Caco-2 (cell line): Measurements from ENCODE around the gene STPG3. TPM values are rescaled to one million over a fixed set of nuclear protein-coding genes. Genes with fewer than 3 reads are reported as not detected.

Experiments used
- BruUV-seq: library from RNA; stranded (reverse); fragments of 400-500 nt; replicated peaks from 2 replicates; lab custom pipeline; 2021; lab: Mats Ljungman, UMichigan
- CTCF ChIA-PET: fragments of 300-600 bp; sonication (Branson Sonifier 250); formaldehyde crosslinking; loops from one replicate; lab custom pipeline; 2022; ENCODE audit warnings: antibody characterized with exemption; lab: Charles Lee
- POLR2A ChIA-PET: fragments of 300-600 bp; sonication (Branson Sonifier 250); formaldehyde crosslinking; loops from one replicate; lab custom pipeline; 2022; ENCODE audit warnings: antibody characterized with exemption; lab: Charles Lee
- DNase-seq, 2 experiments: peaks; one replicate each; pipeline versions ENCODE4 v3.0.0 to v3.0.0-alpha.2; 2020 to 2022
- H3K27me3 ChIP-seq: replicated peaks from 2 replicates; pipeline ENCODE4 v1.6.0; 2011; ENCODE audit warnings: low read length; ENCODE audit not compliant: control insufficient read depth, insufficient read depth
- H3K36me3 ChIP-seq: 2 replicates; pipeline ENCODE4 v1.5.1; 2011; ENCODE audit warnings: low read length; ENCODE audit not compliant: control insufficient read depth, insufficient read depth
- H3K4me1 ChIP-seq: fragments of 250-450 bp; sonication (Bioruptor Pico); 2 replicates; pipeline ENCODE4 v1.5.1; 2020; ENCODE audit warnings: mild to moderate bottlenecking
- H3K4me3 ChIP-seq: 2 replicates; pipeline ENCODE4 v1.5.1; 2011; ENCODE audit warnings: low read depth, mild to moderate bottlenecking, control low read depth, low read length
- H3K9me3 ChIP-seq: fragments of 250-450 bp; sonication (Bioruptor Pico); 2 replicates; pipeline ENCODE4 v1.5.1; 2020; ENCODE audit warnings: mild to moderate bottlenecking, moderate library complexity
- H3K27ac Mint-ChIP-seq: one replicate; pipeline ENCODE4 v1.8.0; 2022; ENCODE audit warnings: mixed read lengths; ENCODE audit not compliant: unreplicated experiment
- H3K27me3 Mint-ChIP-seq: one replicate; pipeline ENCODE4 v1.8.0; 2022; ENCODE audit warnings: mixed read lengths; ENCODE audit not compliant: insufficient read depth, unreplicated experiment
- H3K36me3 Mint-ChIP-seq: one replicate; pipeline ENCODE4 v1.8.0; 2022; ENCODE audit warnings: mild to moderate bottlenecking, mixed read lengths; ENCODE audit not compliant: insufficient read depth, unreplicated experiment
- H3K4me1 Mint-ChIP-seq: one replicate; pipeline ENCODE4 v1.8.0; 2022; ENCODE audit warnings: low read depth, mixed read lengths; ENCODE audit not compliant: unreplicated experiment
- H3K4me3 Mint-ChIP-seq: one replicate; pipeline ENCODE4 v1.8.0; 2022; ENCODE audit warnings: mild to moderate bottlenecking, moderate library complexity, mixed read lengths; ENCODE audit not compliant: unreplicated experiment
- H3K9me3 Mint-ChIP-seq: one replicate; pipeline ENCODE4 v1.8.0; 2022; ENCODE audit warnings: mixed read lengths; ENCODE audit not compliant: unreplicated experiment
- CTCF ChIP-seq, 2 experiments: fragments of 200-600 bp in 1 of 2; IDR thresholded peaks; 1 replicate in 1 of 2; 2 replicates in 1 of 2; pipeline versions ENCODE4 v1.5.1 to v1.8.0; 2011 to 2022; ENCODE audit warnings: antibody characterized with exemption in 1 of 2, control low read depth in 1 of 2, inconsistent platforms in 1 of 2, low read depth in 1 of 2, low read length in 1 of 2, mild to moderate bottlenecking in 1 of 2, moderate library complexity in 1 of 2; ENCODE audit not compliant: insufficient read depth in 1 of 2, severe bottlenecking in 1 of 2, unreplicated experiment in 1 of 2
- intact Hi-C: fragments of 100-400 bp; cut with micrococcal nuclease; formaldehyde crosslinking; loops from one replicate; pipeline ENCODE4 v1.10.0; 2022; ENCODE audit not compliant: unreplicated experiment
- total RNA-seq: library from RNA; stranded (reverse); gene quantifications from 2 replicates; pipeline ENCODE4 v1.2.3, GENCODE V29; 2022

Gene STPG3
- total RNA-seq, 1 experiment from 2014 or later: not detected

DNA sequence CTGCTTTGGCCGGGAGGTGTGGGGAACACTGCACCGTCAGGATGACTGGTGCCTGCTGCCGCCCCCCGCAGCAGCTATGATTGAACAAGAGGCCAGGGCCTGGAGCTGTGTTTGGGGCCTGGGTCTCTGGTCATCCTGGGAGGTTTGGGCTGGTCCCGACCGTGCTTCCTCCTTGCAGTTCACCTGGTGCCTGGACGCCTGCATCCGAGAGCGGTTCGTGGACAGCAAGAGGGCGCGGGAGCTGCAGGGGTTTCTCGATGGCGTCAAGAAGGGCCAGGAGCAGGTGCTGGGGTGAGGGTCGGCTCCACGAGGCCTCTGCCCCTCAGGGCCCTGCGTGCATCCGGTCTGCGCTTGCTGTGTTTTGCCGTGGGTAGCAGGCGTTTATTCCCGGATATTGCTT, 13.0 kb downstream of the STPG3 start:
- Mint-ChIP-seq H3K27me3 (no peaks in the 10 kb centered on the region), H3K9me3 (no peaks in the 10 kb centered on the region), H3K27ac (no peak overlapping the region), H3K36me3 (peaks cover 68% of the 10 kb centered on the region), H3K4me1 (no peaks in the 10 kb centered on the region), H3K4me3 (no peak overlapping the region)
- Histone ChIP-seq H3K9me3 (no peaks in the 10 kb centered on the region), H3K4me3 (no peak overlapping the region), H3K4me1 (no peaks in the 10 kb centered on the region), H3K36me3 (peaks cover 3% of the 10 kb centered on the region), H3K27me3 (no peaks in the 10 kb centered on the region)
- intact Hi-C loops: no loop called here
- BruUV-seq: no TSS peak
- ChIA-PET CTCF (no interaction called here), POLR2A (no interaction called here)
- DNase-seq: no peak
- no peak for TF ChIP-seq CTCF (IDR thresholded peaks at IDR 0.05; ENCODE audit: insufficient read depth in 1 of 2, low read depth in 1 of 2, low read length in 1 of 2, severe bottlenecking in 1 of 2, unreplicated experiment in 1 of 2)

DNA sequence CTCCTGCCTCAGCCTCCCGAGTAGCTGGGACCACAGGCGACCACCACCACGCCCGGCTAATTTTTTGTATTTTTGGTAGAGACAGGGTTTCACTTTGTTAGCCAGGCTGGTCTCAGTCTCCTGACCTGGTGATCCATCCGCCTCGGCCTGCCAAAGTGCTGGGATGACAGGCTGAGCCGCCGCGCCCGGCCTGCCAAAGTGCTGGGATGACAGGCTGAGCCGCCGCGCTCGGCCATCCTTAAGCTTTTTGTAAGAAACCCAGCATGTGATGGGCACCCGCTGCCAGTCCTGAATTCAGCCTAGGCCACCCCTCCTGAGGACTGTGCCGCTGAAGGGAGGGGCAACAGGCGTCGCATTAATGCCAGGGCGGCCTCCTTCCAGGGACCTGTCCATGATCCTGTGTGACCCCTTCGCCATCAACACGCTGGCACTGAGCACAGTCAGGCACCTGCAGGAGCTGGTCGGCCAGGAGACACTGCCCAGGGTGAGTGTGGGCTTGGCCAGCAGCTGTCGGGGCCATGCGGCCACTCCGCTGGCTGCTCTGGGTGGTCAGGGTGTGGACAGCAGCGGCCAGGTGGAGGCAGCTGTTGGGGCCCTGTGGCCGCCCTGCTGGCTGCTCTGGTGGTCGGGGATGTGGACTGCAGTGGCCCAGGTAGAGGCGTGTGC, 14.5 kb downstream of the STPG3 start:
- no peak overlapping the region for H3K4me3 ChIP-seq
- H3K4me1 ChIP-seq: no peaks in the 10 kb centered on the region
- Mint-ChIP-seq H3K4me3 (no peak overlapping the region), H3K36me3 (peaks cover 78% of the 10 kb centered on the region), H3K4me1 (no peaks in the 10 kb centered on the region), H3K27ac (no peak overlapping the region), H3K27me3 (no peaks in the 10 kb centered on the region), H3K9me3 (no peaks in the 10 kb centered on the region)
- DNase-seq: no peak
- peaks cover 3% of the 10 kb centered on the region for H3K36me3 ChIP-seq
- TF ChIP-seq CTCF (IDR thresholded peaks at IDR 0.05; ENCODE audit: insufficient read depth in 1 of 2, low read depth in 1 of 2, low read length in 1 of 2, severe bottlenecking in 1 of 2, unreplicated experiment in 1 of 2): no peak
- H3K27me3 ChIP-seq: no peaks in the 10 kb centered on the region
- no TSS peak for BruUV-seq
- intact Hi-C loops: no loop called here
- ChIA-PET CTCF (interaction anchor here (0.8 kb wide), 1 partner anchor 12 kb away, joined by 3 read pairs; no protein-coding TSS in a partner anchor), POLR2A (no interaction called here)
- no peaks in the 10 kb centered on the region for H3K9me3 ChIP-seq

- Histone ChIP-seq H3K4me1 (no peaks in the 10 kb centered on the region), H3K27me3 (no peaks in the 10 kb centered on the region), H3K36me3 (peaks cover 3% of the 10 kb centered on the region), H3K4me3 (no peak overlapping the region), H3K9me3 (no peaks in the 10 kb centered on the region)
- no peaks in the 10 kb centered on the region for H3K9me3 Mint-ChIP-seq
- POLR2A ChIA-PET: no interaction called here
- BruUV-seq: no TSS peak
- no peak overlapping the region for H3K27ac Mint-ChIP-seq
- no peaks in the 10 kb centered on the region for H3K27me3 Mint-ChIP-seq
- intact Hi-C loops: no loop called here
- no peaks in the 10 kb centered on the region for H3K4me1 Mint-ChIP-seq
- TF ChIP-seq CTCF (IDR thresholded peaks at IDR 0.05; ENCODE audit: insufficient read depth in 1 of 2, low read depth in 1 of 2, low read length in 1 of 2, severe bottlenecking in 1 of 2, unreplicated experiment in 1 of 2): no peak
- DNase-seq: no peak
- no peak overlapping the region for H3K4me3 Mint-ChIP-seq
- CTCF ChIA-PET: interaction anchor here (0.8 kb wide), 1 partner anchor 12 kb away, joined by 3 read pairs; no protein-coding TSS in a partner anchor
- peaks cover 79% of the 10 kb centered on the region for H3K36me3 Mint-ChIP-seq
Measured at GRCh38 chr9:137266162-137266527, 15.1 kb downstream of the STPG3 start.
